PC-3 (cell line): ENCODE data around the gene SNRPA1. TPM values are rescaled to one million over a fixed set of nuclear protein-coding genes. Genes with fewer than 3 reads are reported as not detected.

Experiments used
- ATAC-seq: fragments of 200-7000 bp; cut with Tn5 transposase; 2 replicates; pipeline ENCODE4 v1.9.1; 2020; ENCODE audit warnings: mild to moderate bottlenecking, moderate library complexity
- BruUV-seq: library from RNA; stranded (reverse); fragments of 400-500 nt; replicated peaks from 2 replicates; lab custom pipeline; 2021; lab: Mats Ljungman, UMichigan
- CTCF ChIA-PET: fragments of 300-600 bp; sonication (Branson Sonifier 250); formaldehyde crosslinking; loops from one replicate; lab custom pipeline; 2022; ENCODE audit warnings: antibody characterized with exemption; lab: Charles Lee
- POLR2A ChIA-PET: fragments of 300-600 bp; sonication (Branson Sonifier 250); formaldehyde crosslinking; loops from one replicate; lab custom pipeline; 2022; ENCODE audit warnings: antibody characterized with exemption; ENCODE audit not compliant: unreplicated experiment; lab: Charles Lee
- DNase-seq: peaks from one replicate; pipeline ENCODE4 v3.0.0-alpha.2; 2015
- H2AFZ ChIP-seq: fragments of 300-600 bp; sonication (generic); 2 replicates; pipeline ENCODE4 v1.6.0; 2016; ENCODE audit warnings: antibody characterized with exemption, low read length
- H3F3A ChIP-seq: fragments of 300-600 bp; sonication (generic); one replicate; pipeline ENCODE4 v1.6.0; 2017; ENCODE audit warnings: antibody characterized with exemption, low read length, control low read depth, mild to moderate bottlenecking; ENCODE audit not compliant: unreplicated experiment
- H3K27ac ChIP-seq: fragments of 300-600 bp; sonication (generic); 2 replicates; pipeline ENCODE4 v1.5.1; 2016; ENCODE audit warnings: mild to moderate bottlenecking, low read length
- H3K27me3 ChIP-seq: fragments of 300-600 bp; sonication (generic); 2 replicates; pipeline ENCODE4 v1.6.1; 2016; ENCODE audit warnings: low read length, mixed read lengths
- H3K36me3 ChIP-seq: fragments of 300-600 bp; sonication (generic); 2 replicates; pipeline ENCODE4 v1.6.1; 2016; ENCODE audit warnings: low read depth, mixed run types, low read length, mixed read lengths
- H3K4me1 ChIP-seq: fragments of 300-600 bp; sonication (generic); 2 replicates; pipeline ENCODE4 v1.5.1; 2016; ENCODE audit warnings: low read length; ENCODE audit not compliant: insufficient read depth
- H3K4me2 ChIP-seq: fragments of 300-600 bp; sonication (generic); 2 replicates; pipeline ENCODE4 v1.6.0; 2016; ENCODE audit warnings: low read length
- H3K4me3 ChIP-seq: fragments of 300-600 bp; sonication (generic); 2 replicates; pipeline ENCODE4 v1.5.1; 2016; ENCODE audit warnings: mild to moderate bottlenecking, low read length, mixed read lengths
- H3K79me2 ChIP-seq: fragments of 300-600 bp; sonication (generic); 2 replicates; pipeline ENCODE4 v1.6.1; 2017; ENCODE audit warnings: low read length, mixed read lengths
- H3K9ac ChIP-seq: fragments of 300-600 bp; sonication (generic); 2 replicates; pipeline ENCODE4 v1.6.0; 2016; ENCODE audit warnings: mild to moderate bottlenecking, low read length
- H3K9me2 ChIP-seq: fragments of 300-600 bp; sonication (generic); replicated peaks from 2 replicates; pipeline ENCODE4 v1.6.1; 2016; ENCODE audit warnings: mixed run types, low read length, mixed read lengths
- H3K9me3 ChIP-seq: fragments of 300-600 bp; sonication (generic); 2 replicates; pipeline ENCODE4 v1.6.1; 2016; ENCODE audit warnings: low read length, mixed read lengths
- H4K20me1 ChIP-seq: fragments of 300-600 bp; sonication (generic); 2 replicates; pipeline ENCODE4 v1.6.1; 2016; ENCODE audit warnings: low read length, mixed read lengths
- CTCF ChIP-seq: fragments of 300-600 bp; sonication (generic); conservative IDR thresholded peaks from 2 replicates; pipeline ENCODE4 v1.5.1; 2017; ENCODE audit warnings: antibody characterized with exemption, low read depth, mild to moderate bottlenecking, low read length
- EZH2 ChIP-seq: fragments of 300-600 bp; sonication (generic); IDR thresholded peaks from one replicate; pipeline ENCODE4 v1.6.1; 2017; ENCODE audit warnings: antibody characterized with exemption, mild to moderate bottlenecking, low read length; ENCODE audit not compliant: unreplicated experiment
- EZH2phosphoT487 ChIP-seq: fragments of 300-600 bp; sonication (generic); IDR thresholded peaks from 2 replicates; pipeline ENCODE4 v1.6.1; 2018; ENCODE audit warnings: mild to moderate bottlenecking, antibody characterized with exemption, low read length, borderline replicate concordance
- intact Hi-C: fragments of 100-400 bp; cut with micrococcal nuclease; formaldehyde crosslinking; loops from 2 replicates; pipeline ENCODE4 v1.9.0; 2023
- total RNA-seq: library from RNA; depleted of rRNA; stranded (reverse); fragments of >200 nt; gene quantifications from 2 replicates; pipeline ENCODE4 v1.2.3, GENCODE V29; 2014

Gene SNRPA1
- total RNA-seq, 1 experiment from 2014 or later = 66.1 TPM

- intact Hi-C loops = no loop called here
- H3K27ac ChIP-seq = no peak overlapping the region
These were observed 33.0 kb upstream of the SNRPA1 start for GRCh38 chr15:101328001-101328400.

GRCh38 chr15:101327147-101327740 lies 32.2 kb upstream of the SNRPA1 start:
- no peaks in the 10 kb centered on the region for H4K20me1 ChIP-seq
- H3K4me1 ChIP-seq = no peaks in the 10 kb centered on the region
- no peaks in the 10 kb centered on the region for H3K9me2 ChIP-seq
- no peaks in the 10 kb centered on the region for H3K9me3 ChIP-seq
- H2AFZ ChIP-seq = no peak overlapping the region
- no peak overlapping the region for H3K4me2 ChIP-seq
- H3K27me3 ChIP-seq = peaks cover 48% of the 10 kb centered on the region
- no peaks in the 10 kb centered on the region for H3K36me3 ChIP-seq
- DNase-seq = no peak
- H3K9ac ChIP-seq = no peak overlapping the region
- H3K4me3 ChIP-seq = no peak overlapping the region
- CTCF ChIA-PET = no interaction called here
- ATAC-seq = no peak
- no peaks in the 10 kb centered on the region for H3K79me2 ChIP-seq
- H3K27ac ChIP-seq = no peak overlapping the region
- intact Hi-C loops = no loop called here
- no peak for TF ChIP-seq EZH2
- TF ChIP-seq EZH2phosphoT487 = no peak
- TF ChIP-seq CTCF = no peak
- no peaks in the 10 kb centered on the region for H3F3A ChIP-seq
- BruUV-seq = no TSS peak
- POLR2A ChIA-PET = no interaction called here

More at GRCh38 chr15:101328001-101328400, 33.0 kb upstream of the SNRPA1 start:
- Histone ChIP-seq H4K20me1 (no peaks in the 10 kb centered on the region), H2AFZ (no peak overlapping the region), H3K9me2 (no peaks in the 10 kb centered on the region), H3K4me2 (no peak overlapping the region), H3K9ac (no peak overlapping the region), H3K4me3 (no peak overlapping the region), H3K9me3 (no peaks in the 10 kb centered on the region), H3K4me1 (no peaks in the 10 kb centered on the region), H3K36me3 (no peaks in the 10 kb centered on the region), H3K27me3 (peaks cover 40% of the 10 kb centered on the region), H3K79me2 (no peaks in the 10 kb centered on the region), H3F3A (no peaks in the 10 kb centered on the region)
- ChIA-PET CTCF (no interaction called here), POLR2A (no interaction called here)
- TF ChIP-seq EZH2 (no peak), EZH2phosphoT487 (no peak), CTCF (no peak)
- BruUV-seq = no TSS peak
- DNase-seq (no peak), ATAC-seq (no peak)

- BruUV-seq = no TSS peak
- ATAC-seq = no peak
- H3K36me3 ChIP-seq = no peaks in the 10 kb centered on the region
These were observed 31.6 kb upstream of the SNRPA1 start for GRCh38 chr15:101326462-101327146.

More at GRCh38 chr15:101326462-101327146, 31.6 kb upstream of the SNRPA1 start:
- Histone ChIP-seq H3K4me2 (no peak overlapping the region), H3K4me3 (no peak overlapping the region), H3K9me2 (no peaks in the 10 kb centered on the region), H3F3A (no peaks in the 10 kb centered on the region), H3K27me3 (peaks cover 54% of the 10 kb centered on the region), H2AFZ (no peak overlapping the region), H3K4me1 (no peaks in the 10 kb centered on the region), H3K27ac (no peak overlapping the region), H3K9ac (no peak overlapping the region), H3K9me3 (no peaks in the 10 kb centered on the region), H4K20me1 (no peaks in the 10 kb centered on the region), H3K79me2 (no peaks in the 10 kb centered on the region)
- ChIA-PET CTCF (no interaction called here), POLR2A (no interaction called here)
- TF ChIP-seq EZH2phosphoT487 (no peak), CTCF (no peak), EZH2 (no peak)
- DNase-seq = no peak
- intact Hi-C loops = no loop called here
